Measurements from ENCODE around the gene TMEM116.

DNA sequence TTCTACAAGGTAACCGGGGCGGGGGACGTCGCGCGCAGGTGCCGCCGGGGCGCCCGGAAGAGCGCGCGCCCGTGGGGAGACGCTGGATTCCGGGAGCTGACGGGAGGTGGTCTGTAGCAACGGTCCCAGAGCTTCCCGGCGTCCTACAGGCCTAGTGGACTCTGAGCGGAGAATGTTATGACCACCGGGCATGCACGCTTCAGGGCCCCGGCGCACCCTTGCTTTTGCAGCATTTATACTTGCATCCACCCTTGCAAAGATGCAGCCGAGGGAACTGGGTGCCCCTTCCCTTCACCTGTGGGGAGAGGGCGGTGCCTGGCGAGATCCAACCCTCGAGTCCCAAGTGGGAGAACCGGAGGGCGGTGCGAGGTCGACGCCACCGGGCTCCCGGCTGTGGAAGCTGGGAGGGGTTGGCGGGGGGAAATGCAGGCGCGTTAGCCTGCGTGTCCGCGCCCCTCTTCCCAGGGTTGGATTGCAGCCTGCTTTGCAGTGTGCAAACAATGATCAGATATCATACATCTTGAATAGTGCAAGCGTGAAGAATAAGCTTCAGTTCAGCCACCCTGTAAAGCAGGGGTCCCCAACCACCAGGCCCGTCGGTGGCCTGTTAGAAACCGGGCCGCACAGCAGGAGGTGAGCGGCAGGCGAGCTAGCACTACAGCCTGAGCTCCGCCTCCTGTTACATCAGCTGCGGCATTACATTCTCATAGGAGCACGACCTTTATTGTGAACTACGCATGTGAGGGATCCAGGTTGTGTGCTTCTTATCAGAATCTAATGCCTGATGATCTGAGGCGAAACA, 837 bp upstream of the TMEM116 start:
- TF ChIP-seq, protein P1, sequence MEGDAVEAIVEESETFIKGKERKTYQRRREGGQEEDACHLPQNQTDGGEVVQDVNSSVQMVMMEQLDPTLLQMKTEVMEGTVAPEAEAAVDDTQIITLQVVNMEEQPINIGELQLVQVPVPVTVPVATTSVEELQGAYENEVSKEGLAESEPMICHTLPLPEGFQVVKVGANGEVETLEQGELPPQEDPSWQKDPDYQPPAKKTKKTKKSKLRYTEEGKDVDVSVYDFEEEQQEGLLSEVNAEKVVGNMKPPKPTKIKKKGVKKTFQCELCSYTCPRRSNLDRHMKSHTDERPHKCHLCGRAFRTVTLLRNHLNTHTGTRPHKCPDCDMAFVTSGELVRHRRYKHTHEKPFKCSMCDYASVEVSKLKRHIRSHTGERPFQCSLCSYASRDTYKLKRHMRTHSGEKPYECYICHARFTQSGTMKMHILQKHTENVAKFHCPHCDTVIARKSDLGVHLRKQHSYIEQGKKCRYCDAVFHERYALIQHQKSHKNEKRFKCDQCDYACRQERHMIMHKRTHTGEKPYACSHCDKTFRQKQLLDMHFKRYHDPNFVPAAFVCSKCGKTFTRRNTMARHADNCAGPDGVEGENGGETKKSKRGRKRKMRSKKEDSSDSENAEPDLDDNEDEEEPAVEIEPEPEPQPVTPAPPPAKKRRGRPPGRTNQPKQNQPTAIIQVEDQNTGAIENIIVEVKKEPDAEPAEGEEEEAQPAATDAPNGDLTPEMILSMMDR (conservative IDR thresholded peaks at IDR 0.05; ENCODE audit: low read depth, low read length), result no peak
- TF ChIP-seq CEBPB (IDR thresholded peaks at IDR 0.05; ENCODE audit: low read depth, low read length) (peak; percentile 64), NFE2L2 (IDR thresholded peaks at IDR 0.05; ENCODE audit: low read depth, low read length) (no peak), POLR2A (IDR thresholded peaks at IDR 0.05; ENCODE audit: low read depth, low read length) (no peak), MAFK (IDR thresholded peaks at IDR 0.05; ENCODE audit: low read depth, low read length) (no peak), FOS (IDR thresholded peaks at IDR 0.05; ENCODE audit: low read depth, low read length) (no peak), MAZ (IDR thresholded peaks at IDR 0.05; ENCODE audit: borderline replicate concordance, low read depth, low read length) (0 out of 2 replicates have a peak, but pooled peaks have one; percentile 18), MXI1 (IDR thresholded peaks at IDR 0.05; ENCODE audit: borderline replicate concordance, low read depth, low read length) (no peak), SMC3 (IDR thresholded peaks at IDR 0.05; ENCODE audit: low read depth, low read length) (no peak), RAD21 (IDR thresholded peaks at IDR 0.05; ENCODE audit: low read length) (no peak), BHLHE40 (IDR thresholded peaks at IDR 0.05; ENCODE audit: low read depth, low read length) (peak; percentile 28; the same call in 1 of the 2 replicates)
- TF ChIP-seq, protein P2, sequence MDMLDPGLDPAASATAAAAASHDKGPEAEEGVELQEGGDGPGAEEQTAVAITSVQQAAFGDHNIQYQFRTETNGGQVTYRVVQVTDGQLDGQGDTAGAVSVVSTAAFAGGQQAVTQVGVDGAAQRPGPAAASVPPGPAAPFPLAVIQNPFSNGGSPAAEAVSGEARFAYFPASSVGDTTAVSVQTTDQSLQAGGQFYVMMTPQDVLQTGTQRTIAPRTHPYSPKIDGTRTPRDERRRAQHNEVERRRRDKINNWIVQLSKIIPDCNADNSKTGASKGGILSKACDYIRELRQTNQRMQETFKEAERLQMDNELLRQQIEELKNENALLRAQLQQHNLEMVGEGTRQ (IDR thresholded peaks at IDR 0.05; ENCODE audit: low read depth, low read length), result no peak
